GM12878 (cell line): Measurements from ENCODE around the gene PRSS16. TPM values are rescaled to one million over a fixed set of nuclear protein-coding genes. Genes with fewer than 3 reads are reported as not detected.

Experiments used
- ATAC-seq: fragments of 200-7000 bp; cut with Tn5 transposase; 3 replicates; pipeline ENCODE4 v1.9.1; 2020; ENCODE audit warnings: mild to moderate bottlenecking, moderate library complexity
- BruUV-seq: library from RNA; stranded (reverse); fragments of 400-500 nt; replicated peaks from 2 replicates; lab custom pipeline; 2021; lab: Mats Ljungman, UMichigan
- CTCF ChIA-PET: fragments of 300-600 bp; sonication (Branson Sonifier 250); formaldehyde crosslinking; extraction: SDS; loops from one replicate; lab custom pipeline; 2021; ENCODE audit warnings: inconsistent platforms; lab: Yijun Ruan, JAX
- POLR2A ChIA-PET: fragments of 350-600 bp; formaldehyde crosslinking; extraction: SDS; loops from one replicate; lab custom pipeline; 2021; ENCODE audit warnings: inconsistent platforms; lab: Charles Lee
- RAD21 ChIA-PET: fragments of 300-600 bp; sonication (Branson Sonifier 250); formaldehyde crosslinking; loops from one replicate; lab custom pipeline; 2023; ENCODE audit warnings: antibody characterized with exemption; ENCODE audit not compliant: unreplicated experiment; lab: Charles Lee
- SMC1A ChIA-PET: fragments of 300-600 bp; sonication (Branson Sonifier 250); formaldehyde crosslinking; loops from one replicate; lab custom pipeline; 2023; ENCODE audit not compliant: unreplicated experiment, uncharacterized antibody; lab: Charles Lee
- DNase-seq: peaks from one replicate; pipeline ENCODE4 v3.0.0-alpha.2; 2011; ENCODE audit warnings: low read depth, low spot score
- FAIRE-seq: peaks from 3 replicates; lab custom pipeline; 2011; peaks lifted over from hg19 to GRCh38; lab: Jason Lieb, UNC
- H2AFZ ChIP-seq: 2 replicates; pipeline ENCODE4 v1.6.0; 2011; ENCODE audit warnings: low read depth, low read length, control low read depth; ENCODE audit not compliant: control insufficient read depth
- H3K27ac ChIP-seq: 2 replicates; pipeline ENCODE4 v1.5.1; 2011; ENCODE audit warnings: control low read depth; ENCODE audit not compliant: control insufficient read depth, insufficient read depth
- H3K27me3 ChIP-seq, 2 experiments: replicated peaks in 1 of 2; 2 replicates each; pipeline versions ENCODE4 v1.6.0 to v1.6.1; 2011; ENCODE audit warnings: low read length in 1 of 2; ENCODE audit not compliant: control insufficient read depth in 2 of 2, insufficient read depth in 2 of 2
- H3K36me3 ChIP-seq, 2 experiments: 2 replicates each; pipeline ENCODE4 v1.5.1; 2011; ENCODE audit warnings: low read length in 1 of 2; ENCODE audit not compliant: control insufficient read depth in 2 of 2, insufficient read depth in 2 of 2
- H3K4me1 ChIP-seq: 2 replicates; pipeline ENCODE4 v1.6.1; 2011; ENCODE audit warnings: mild to moderate bottlenecking, low read length, moderate library complexity, mixed read lengths; ENCODE audit not compliant: control insufficient read depth, insufficient read depth
- H3K4me2 ChIP-seq: 2 replicates; pipeline ENCODE4 v1.6.0; 2011; ENCODE audit warnings: control low read depth; ENCODE audit not compliant: control insufficient read depth, insufficient read depth
- H3K4me3 ChIP-seq: fragments of 200-600 bp; sonication (generic); 2 replicates; pipeline ENCODE4 v1.5.1; 2016
- H3K79me2 ChIP-seq: 2 replicates; pipeline ENCODE4 v1.6.0; 2011; ENCODE audit warnings: low read length; ENCODE audit not compliant: control insufficient read depth, insufficient read depth
- H3K9ac ChIP-seq: 2 replicates; pipeline ENCODE4 v1.8.0; 2011; ENCODE audit warnings: low read length, control low read depth, mixed read lengths; ENCODE audit not compliant: control insufficient read depth, insufficient read depth
- H3K9me3 ChIP-seq: replicated peaks from 3 replicates; pipeline ENCODE4 v1.5.1; 2011; ENCODE audit warnings: mild to moderate bottlenecking, low read length; ENCODE audit not compliant: control insufficient read depth, insufficient read depth
- H4K20me1 ChIP-seq: 2 replicates; pipeline ENCODE4 v1.6.0; 2011; ENCODE audit not compliant: control insufficient read depth, insufficient read depth
- HDGF ChIP-seq: fragments of 450-650 bp; IDR thresholded peaks from 2 replicates; pipeline ENCODE4 v1.6.1; 2016; ENCODE audit warnings: antibody characterized with exemption
- KDM1A ChIP-seq: fragments of 200-600 bp; sonication (generic); IDR thresholded peaks from 2 replicates; pipeline ENCODE4 v1.6.1; 2016; ENCODE audit warnings: borderline replicate concordance
- RAD51 ChIP-seq: fragments of 450-650 bp; IDR thresholded peaks from 2 replicates; pipeline ENCODE4 v1.6.1; 2016; ENCODE audit warnings: moderate library complexity, mild to moderate bottlenecking, inconsistent platforms
- ZNF24 ChIP-seq: fragments of 450-650 bp; IDR thresholded peaks from 2 replicates; pipeline ENCODE4 v1.6.1; 2017; ENCODE audit warnings: antibody characterized with exemption, mild to moderate bottlenecking
- WGBS: methylation state at CpG from one replicate; pipeline ENCODE4 v1.1.6; 2016; ENCODE audit warnings: low lambda C conversion rate; ENCODE audit not compliant: insufficient replicate concordance, insufficient coverage; ENCODE audit errors: missing lambda C conversion rate; 5-methylcytosine and 5-hydroxymethylcytosine counted together
- in situ Hi-C: fragments of 300-500 bp; cut with MboI; formaldehyde crosslinking; loops from 9 replicates; pipeline ENCODE4 v1.14.3; 2018; ENCODE audit warnings: mixed read lengths
- intact Hi-C: fragments of 100-400 bp; cut with micrococcal nuclease; formaldehyde crosslinking; loops from one replicate; pipeline ENCODE4 v1.14.2; 2022; ENCODE audit not compliant: unreplicated experiment
- polyA plus RNA-seq, 11 experiments: library from polyadenylated mRNA; depleted of rRNA in 4 of 11; unstranded in 6 of 11; stranded (reverse) in 5 of 11; fragments of >200 nt; fragmentation: Nextera tagmentation in 4 of 11; fragmentation: Illumina TruSeq in 1 of 11; extraction: Ambion mirVana in 4 of 11; extraction: Trizol in 1 of 11; gene quantifications; 1 replicate in 1 of 11; 2 replicates in 10 of 11; pipeline versions ENCODE4 v1.2.1 to v1.2.3, GENCODE V29; 2011 to 2016; ENCODE audit warnings: inconsistent platforms in 2 of 11, missing spikeins in 2 of 11, low read depth in 1 of 11
- total RNA-seq, 4 experiments: library from RNA; depleted of rRNA in 3 of 4; stranded (reverse); fragments of >200 nt in 3 of 4; fragmentation: Illumina TruSeq in 1 of 4; extraction: Trizol in 1 of 4; gene quantifications; 2 replicates each; pipeline versions ENCODE4 v1.2.1 to v1.2.3, GENCODE V29; 2013 to 2021
- TF ChIP-seq, protein P1 (sequence below): IDR thresholded peaks from 2 replicates; pipeline ENCODE4 v1.6.1; 2011; ENCODE audit warnings: mild to moderate bottlenecking, low read depth, low read length, moderate library complexity; ENCODE audit not compliant: insufficient replicate concordance
- TF ChIP-seq, protein P2 (sequence below): IDR thresholded peaks from 2 replicates; pipeline ENCODE4 v1.6.1; 2011; ENCODE audit warnings: borderline replicate concordance, low read depth, mild to moderate bottlenecking, moderate library complexity, low read length; ENCODE audit not compliant: insufficient read depth, poor library complexity, severe bottlenecking
- TF ChIP-seq, protein P3 (sequence below): fragments of 450-650 bp; formaldehyde crosslinking; IDR thresholded peaks from 2 replicates; pipeline ENCODE4 v1.5.0; 2022; ENCODE audit warnings: mild to moderate bottlenecking, missing genetic modification characterization
- TF ChIP-seq, protein P4 (sequence below): fragments of 450-650 bp; IDR thresholded peaks from 2 replicates; pipeline ENCODE4 v1.6.1; 2016; ENCODE audit warnings: mild to moderate bottlenecking

Gene PRSS16
- total and polyA plus RNA-seq, 10 of the 15 experiments (the other 5 are each of a cell fraction or from before 2014, with no cell fraction given), result 2.1 to 12.8 (median 6.6) TPM

DNA sequence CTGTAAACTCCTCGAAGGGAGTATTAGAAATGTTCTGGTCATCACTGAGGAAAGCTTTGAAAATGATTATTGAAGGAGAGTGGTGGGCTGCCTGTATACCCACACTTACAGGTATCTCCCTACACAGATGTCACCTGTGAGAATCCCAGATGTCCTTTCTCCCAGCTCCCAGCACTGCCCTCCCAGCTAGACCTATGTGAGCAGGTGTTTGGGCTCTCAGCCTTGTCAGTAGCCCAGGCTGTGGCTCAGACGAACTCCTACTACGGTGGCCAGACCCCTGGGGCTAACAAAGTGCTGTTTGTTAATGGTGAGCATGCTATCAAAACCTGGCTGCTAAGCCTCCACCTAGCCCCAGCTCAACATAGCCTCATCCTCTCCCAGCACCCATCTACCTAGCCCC is 7.1 kb downstream of the PRSS16 start:
- TF ChIP-seq KDM1A, result no peak
- no peak for TF ChIP-seq HDGF
- no peak for TF ChIP-seq RAD51
- ChIA-PET RAD21 (no interaction called here), POLR2A (no interaction called here), SMC1A (interaction anchor here (1.3 kb wide), 1 partner anchor 8 kb away, joined by 4 read pairs; no protein-coding TSS in a partner anchor), CTCF (interaction anchor here (1.0 kb wide), 1 partner anchor 17 kb away, joined by 3 read pairs; no protein-coding TSS in a partner anchor)
- Histone ChIP-seq H3K4me2 (no peak overlapping the region), H4K20me1 (no peaks in the 10 kb centered on the region), H3K4me3 (no peak overlapping the region), H3K79me2 (no peaks in the 10 kb centered on the region), H3K36me3 (no peaks in the 10 kb centered on the region), H3K9me3 (no peaks in the 10 kb centered on the region), H2AFZ (no peak overlapping the region), H3K9ac (no peak overlapping the region), H3K4me1 (peaks cover 5% of the 10 kb centered on the region; the same call in 1 of the 2 replicates), H3K27me3 (peaks cover 0 to 2% of the 10 kb centered on the region in 2 experiments; a peak in 2 of 4 replicates), H3K27ac (no peak overlapping the region)
- no TSS peak for BruUV-seq
- DNase-seq (no peak), ATAC-seq (no peak), FAIRE-seq (no peak)
- WGBS, result 41% methylated on average over 3 of the region's 3 CpGs
- in situ Hi-C loops (no loop called here), intact Hi-C loops (no loop called here)

DNA sequence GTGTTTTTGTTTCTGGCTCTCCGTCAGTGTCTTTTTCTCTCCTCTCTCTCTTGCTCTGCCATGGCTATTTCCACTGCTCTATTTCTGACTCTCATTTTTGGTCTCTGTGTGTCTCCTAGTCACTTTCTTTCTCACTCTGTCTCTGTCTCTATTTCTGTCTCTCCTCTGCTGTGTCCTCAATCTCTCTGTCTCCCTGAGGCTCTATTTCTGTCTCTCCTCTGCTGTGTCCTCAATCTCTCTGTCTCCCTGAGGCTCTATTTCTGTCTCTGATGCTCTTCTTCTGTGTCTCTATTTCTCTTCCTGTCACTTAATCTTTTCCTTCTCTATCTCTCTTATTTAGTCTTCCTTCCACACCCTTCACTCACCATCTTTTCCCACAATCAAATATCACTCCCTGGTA is 8.4 kb downstream of the PRSS16 start:
- no peaks in the 10 kb centered on the region for H3K4me1 ChIP-seq
- in situ Hi-C loops, result no loop called here
- H2AFZ ChIP-seq, result no peak overlapping the region
- intact Hi-C loops, result no loop called here
- ChIA-PET SMC1A (no interaction called here), CTCF (no interaction called here), RAD21 (no interaction called here), POLR2A (no interaction called here)
- no peak overlapping the region for H3K4me3 ChIP-seq
- no peaks in the 10 kb centered on the region for H3K79me2 ChIP-seq
- H3K36me3 ChIP-seq, result no peaks in the 10 kb centered on the region
- no peaks in the 10 kb centered on the region; the same call in 2 of the 3 replicates for H3K9me3 ChIP-seq
- WGBS, result 33% methylated on average over 1 of the region's 1 CpG
- H3K27me3 ChIP-seq, result no peaks in the 10 kb centered on the region; a peak in 1 of 4 replicates
- ATAC-seq, result no peak
- FAIRE-seq, result no peak
- no peak overlapping the region for H3K27ac ChIP-seq
- DNase-seq, result no peak
- H3K9ac ChIP-seq, result no peak overlapping the region
- no TSS peak for BruUV-seq
- no peak overlapping the region for H3K4me2 ChIP-seq
- no peaks in the 10 kb centered on the region for H4K20me1 ChIP-seq
- TF ChIP-seq, protein P1, sequence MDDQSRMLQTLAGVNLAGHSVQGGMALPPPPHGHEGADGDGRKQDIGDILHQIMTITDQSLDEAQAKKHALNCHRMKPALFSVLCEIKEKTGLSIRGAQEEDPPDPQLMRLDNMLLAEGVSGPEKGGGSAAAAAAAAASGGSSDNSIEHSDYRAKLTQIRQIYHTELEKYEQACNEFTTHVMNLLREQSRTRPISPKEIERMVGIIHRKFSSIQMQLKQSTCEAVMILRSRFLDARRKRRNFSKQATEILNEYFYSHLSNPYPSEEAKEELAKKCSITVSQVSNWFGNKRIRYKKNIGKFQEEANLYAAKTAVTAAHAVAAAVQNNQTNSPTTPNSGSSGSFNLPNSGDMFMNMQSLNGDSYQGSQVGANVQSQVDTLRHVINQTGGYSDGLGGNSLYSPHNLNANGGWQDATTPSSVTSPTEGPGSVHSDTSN, result no peak
- no peak for TF ChIP-seq ZNF24
- TF ChIP-seq, protein P2, sequence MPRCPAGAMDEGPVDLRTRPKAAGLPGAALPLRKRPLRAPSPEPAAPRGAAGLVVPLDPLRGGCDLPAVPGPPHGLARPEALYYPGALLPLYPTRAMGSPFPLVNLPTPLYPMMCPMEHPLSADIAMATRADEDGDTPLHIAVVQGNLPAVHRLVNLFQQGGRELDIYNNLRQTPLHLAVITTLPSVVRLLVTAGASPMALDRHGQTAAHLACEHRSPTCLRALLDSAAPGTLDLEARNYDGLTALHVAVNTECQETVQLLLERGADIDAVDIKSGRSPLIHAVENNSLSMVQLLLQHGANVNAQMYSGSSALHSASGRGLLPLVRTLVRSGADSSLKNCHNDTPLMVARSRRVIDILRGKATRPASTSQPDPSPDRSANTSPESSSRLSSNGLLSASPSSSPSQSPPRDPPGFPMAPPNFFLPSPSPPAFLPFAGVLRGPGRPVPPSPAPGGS, result no peak
- TF ChIP-seq, protein P3, sequence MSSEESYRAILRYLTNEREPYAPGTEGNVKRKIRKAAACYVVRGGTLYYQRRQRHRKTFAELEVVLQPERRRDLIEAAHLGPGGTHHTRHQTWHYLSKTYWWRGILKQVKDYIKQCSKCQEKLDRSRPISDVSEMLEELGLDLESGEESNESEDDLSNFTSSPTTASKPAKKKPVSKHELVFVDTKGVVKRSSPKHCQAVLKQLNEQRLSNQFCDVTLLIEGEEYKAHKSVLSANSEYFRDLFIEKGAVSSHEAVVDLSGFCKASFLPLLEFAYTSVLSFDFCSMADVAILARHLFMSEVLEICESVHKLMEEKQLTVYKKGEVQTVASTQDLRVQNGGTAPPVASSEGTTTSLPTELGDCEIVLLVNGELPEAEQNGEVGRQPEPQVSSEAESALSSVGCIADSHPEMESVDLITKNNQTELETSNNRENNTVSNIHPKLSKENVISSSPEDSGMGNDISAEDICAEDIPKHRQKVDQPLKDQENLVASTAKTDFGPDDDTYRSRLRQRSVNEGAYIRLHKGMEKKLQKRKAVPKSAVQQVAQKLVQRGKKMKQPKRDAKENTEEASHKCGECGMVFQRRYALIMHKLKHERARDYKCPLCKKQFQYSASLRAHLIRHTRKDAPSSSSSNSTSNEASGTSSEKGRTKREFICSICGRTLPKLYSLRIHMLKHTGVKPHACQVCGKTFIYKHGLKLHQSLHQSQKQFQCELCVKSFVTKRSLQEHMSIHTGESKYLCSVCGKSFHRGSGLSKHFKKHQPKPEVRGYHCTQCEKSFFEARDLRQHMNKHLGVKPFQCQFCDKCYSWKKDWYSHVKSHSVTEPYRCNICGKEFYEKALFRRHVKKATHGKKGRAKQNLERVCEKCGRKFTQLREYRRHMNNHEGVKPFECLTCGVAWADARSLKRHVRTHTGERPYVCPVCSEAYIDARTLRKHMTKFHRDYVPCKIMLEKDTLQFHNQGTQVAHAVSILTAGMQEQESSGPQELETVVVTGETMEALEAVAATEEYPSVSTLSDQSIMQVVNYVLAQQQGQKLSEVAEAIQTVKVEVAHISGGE, result no peak
- TF ChIP-seq, protein P4, sequence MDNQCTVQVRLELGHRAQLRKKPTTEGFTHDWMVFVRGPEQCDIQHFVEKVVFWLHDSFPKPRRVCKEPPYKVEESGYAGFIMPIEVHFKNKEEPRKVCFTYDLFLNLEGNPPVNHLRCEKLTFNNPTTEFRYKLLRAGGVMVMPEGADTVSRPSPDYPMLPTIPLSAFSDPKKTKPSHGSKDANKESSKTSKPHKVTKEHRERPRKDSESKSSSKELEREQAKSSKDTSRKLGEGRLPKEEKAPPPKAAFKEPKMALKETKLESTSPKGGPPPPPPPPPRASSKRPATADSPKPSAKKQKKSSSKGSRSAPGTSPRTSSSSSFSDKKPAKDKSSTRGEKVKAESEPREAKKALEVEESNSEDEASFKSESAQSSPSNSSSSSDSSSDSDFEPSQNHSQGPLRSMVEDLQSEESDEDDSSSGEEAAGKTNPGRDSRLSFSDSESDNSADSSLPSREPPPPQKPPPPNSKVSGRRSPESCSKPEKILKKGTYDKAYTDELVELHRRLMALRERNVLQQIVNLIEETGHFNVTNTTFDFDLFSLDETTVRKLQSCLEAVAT, result no peak
